Measurements from ENCODE around the gene ZNF397.
A peak's percentile ranks its signal among the peaks of the same experiment; 100 is the strongest.
"Not testable (repeated sequence)": the region's sequence is repeated elsewhere in the genome, so short reads cannot be mapped to it uniquely, and the experiment has no call there.

The ZNF397 gene

DNA sequence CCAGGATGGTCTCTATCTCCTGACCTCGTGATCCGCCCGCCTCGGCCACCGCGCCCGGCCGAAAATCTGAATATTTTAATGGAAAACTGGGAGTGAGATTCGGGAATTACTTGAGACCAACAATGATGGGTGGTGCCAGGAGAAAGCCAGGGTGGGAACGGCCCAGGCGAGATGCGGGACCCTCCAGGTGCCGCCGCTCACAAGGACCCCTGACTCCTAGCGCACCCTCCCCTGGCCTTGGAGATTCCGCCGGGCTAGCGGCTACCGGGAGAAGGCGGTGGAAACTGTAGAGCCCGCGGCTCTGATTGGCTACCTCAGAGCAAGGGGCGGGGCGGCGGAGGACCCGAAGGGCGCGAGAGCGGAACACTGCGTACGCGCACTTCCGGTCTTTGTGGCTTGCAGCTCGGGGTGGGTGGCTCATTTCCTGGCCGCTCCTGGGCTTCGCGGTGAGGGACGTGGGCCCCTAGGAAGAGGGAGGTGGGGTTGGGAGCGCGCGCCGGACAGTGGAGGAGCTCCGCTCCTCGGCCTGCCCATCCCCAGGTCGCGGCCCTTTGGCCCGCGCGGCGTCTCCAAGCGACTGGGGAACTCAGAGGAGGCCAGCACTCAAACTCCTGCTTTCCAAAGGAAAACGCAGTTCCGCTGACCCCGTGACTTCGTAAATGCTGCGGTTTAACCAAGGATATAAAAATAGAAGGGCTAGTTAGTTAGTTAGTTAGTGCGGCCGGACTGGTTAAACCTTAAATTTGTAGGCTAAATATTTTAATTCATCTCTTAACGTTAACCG lies at the start of gene ZNF397:
ZNF397 (plus strand) TSS at position 371 of the 784 bp plus-strand sequence. CDS start 1,437 bp downstream, outside the sequence.
- peak within 1 kb of the TSS; percentile 77 for H3K4me3 ChIP-seq (ENCODE audit: low read depth, low read length)
- peak; percentile 85 for DNase-seq (ENCODE audit: low read depth)

DNA sequence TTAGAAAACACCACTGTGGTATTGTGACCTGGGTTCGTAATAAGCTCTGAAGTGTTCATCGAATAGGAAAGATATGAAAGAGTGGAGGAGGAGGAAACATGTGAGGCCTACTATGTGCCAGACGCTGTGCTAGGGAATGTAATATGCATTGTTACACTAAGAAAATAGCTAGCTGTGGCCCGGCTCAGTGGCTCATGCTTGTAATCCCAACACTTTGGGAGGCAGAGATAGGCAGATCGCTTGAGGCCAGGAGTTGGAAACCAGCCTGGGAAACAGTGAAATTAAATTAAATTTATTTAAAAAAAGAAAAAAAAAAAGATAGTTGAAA lies 49.2 kb upstream of the ZNF397 start:
- DNase-seq (ENCODE audit: low read depth): no peak
- H3K4me3 ChIP-seq (ENCODE audit: low read depth, low read length): no peak overlapping the region

DNA sequence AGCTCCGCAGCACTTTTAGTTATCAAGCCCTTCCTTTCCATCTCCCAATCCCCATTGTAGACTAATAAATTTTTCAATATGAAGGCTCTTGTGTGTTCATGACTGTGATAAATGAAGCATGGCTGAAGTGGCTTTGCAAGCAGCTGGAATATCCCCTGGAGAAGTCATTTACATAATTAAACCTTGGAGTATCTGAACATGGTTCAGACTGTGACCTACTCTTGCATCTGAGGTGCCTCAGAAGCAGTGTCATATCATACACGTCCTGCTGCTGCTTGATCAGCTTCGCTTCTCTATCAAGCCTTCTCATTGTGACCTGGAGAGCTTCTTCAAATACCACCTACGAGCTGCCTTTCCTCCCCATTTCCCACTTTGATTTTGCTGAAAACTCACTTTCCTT lies 48.4 kb upstream of the ZNF397 start:
- no peak for DNase-seq (ENCODE audit: low read depth)

DNA sequence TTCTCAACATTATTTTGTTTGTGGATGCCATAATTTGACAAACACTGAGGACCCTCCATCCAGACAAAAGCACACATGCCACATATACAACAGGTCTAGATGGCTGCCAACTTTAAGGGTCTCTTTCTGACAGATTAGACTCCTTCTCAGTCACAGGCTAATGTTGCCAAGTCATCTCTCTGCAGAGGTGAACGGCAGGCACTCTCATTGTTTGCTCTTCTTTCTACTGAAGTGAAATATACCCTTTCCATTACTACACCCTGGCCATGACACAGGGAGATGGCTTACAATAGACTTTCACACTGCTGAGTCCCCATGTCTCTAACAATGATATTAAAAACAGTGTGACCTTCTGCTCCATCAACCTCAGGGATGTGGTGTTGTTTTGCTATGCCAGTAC lies 47.5 kb upstream of the ZNF397 start:
- DNase-seq (ENCODE audit: low read depth): no peak
- no peak overlapping the region for H3K4me3 ChIP-seq (ENCODE audit: low read depth, low read length)

More for the DNA sequence above, 48.4 kb upstream of the ZNF397 start:
- H3K4me3 ChIP-seq (ENCODE audit: low read depth, low read length): no peak overlapping the region

DNA sequence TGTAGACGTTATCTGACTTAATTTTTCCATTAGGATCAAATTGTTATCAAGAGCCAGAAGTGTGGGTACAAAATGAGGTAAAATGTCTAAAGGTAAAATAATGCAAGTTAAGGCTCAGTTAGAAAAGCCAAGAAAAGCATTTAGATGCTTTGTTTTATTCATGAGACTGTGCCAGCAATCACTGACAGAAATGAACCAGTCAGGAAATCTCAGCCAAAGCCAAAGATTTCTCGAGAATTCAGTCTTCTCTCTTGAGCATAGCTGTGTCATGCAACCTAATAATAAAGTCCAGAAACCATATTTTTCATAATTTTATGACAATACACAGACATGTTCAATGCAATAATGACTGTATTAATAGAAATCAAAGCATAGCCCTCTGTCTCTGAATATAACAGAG lies 43.5 kb upstream of the ZNF397 start:
- H3K4me3 ChIP-seq (ENCODE audit: low read depth, low read length): no peak overlapping the region

DNA sequence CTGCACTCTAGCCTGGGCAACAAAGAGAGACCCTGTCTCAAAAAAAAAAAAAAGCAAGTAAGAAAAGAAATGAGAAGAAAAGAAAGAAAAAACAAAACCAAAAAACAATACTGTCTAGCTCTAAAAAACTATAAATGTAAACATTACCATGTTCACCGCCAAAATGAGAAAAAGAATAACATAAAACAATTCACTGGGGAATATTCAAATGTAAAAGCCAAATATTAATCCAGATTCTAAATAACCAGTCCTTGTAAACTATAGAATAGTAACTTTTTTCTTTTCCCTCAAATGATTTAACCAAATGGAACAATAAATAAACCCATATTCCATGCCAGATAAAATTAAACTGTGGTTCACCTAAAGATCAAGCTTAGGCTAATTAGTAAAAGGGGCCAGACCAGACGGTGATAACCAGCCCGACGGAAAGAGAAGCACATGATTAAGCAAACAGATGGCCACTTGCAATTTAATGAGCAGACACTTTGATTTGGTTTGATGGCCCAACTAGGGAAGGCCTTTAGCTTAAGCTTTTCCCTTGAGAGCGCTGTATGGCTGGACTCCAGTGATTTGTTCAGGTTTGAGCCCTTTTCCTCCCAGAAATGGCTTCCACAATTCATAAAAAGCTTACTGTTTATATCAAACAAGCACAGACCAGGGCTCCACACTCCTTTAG lies 39.4 kb upstream of the ZNF397 start:
- DNase-seq (ENCODE audit: low read depth): no peak
- H3K4me3 ChIP-seq (ENCODE audit: low read depth, low read length): no peak overlapping the region

More for the DNA sequence above, 43.5 kb upstream of the ZNF397 start:
- no peak for DNase-seq (ENCODE audit: low read depth)

DNA sequence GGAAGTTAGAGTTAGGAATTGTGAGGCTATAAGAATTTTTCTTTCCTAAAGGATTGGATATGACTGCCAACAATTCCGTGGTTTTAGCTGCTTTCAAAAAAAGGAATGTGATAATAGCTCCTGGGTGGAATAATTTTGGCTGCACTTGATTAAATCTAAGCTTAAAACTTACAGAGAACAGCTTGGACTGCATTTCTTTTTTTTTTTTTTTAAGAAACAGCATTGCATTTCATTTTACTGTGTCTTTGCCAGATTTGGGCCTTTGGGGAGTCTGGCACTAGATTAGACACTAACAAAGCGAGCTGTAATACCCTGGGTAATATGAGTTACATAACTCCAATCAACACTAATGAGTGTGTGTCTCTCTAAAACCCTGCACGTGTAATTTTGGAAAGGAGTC lies 37.8 kb upstream of the ZNF397 start:
- no peak for DNase-seq (ENCODE audit: low read depth)
- H3K4me3 ChIP-seq (ENCODE audit: low read depth, low read length): no peak overlapping the region

DNA sequence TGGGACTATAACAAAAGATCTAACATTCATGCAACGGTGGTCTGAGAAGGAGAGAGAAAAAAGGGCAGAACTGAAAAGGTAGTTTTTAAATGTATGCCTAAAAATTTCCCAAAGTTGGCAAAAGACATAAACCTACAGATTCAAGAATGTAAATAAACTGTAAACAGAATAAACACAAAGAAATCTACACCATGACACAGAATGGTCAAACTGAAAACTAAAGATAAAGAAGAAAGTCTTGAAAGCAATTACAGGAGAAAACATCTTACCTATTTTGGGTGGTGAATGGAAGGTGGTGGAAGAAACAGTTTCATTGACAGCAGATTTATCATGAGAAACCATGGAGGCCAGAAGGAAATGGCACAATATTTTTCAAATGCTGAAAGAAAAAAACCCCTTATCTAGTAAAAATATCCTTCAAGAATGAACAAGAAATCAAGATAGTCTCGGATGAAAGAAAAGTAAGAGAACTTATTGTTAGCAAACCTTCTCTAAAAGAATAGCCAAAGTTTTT lies 35.6 kb upstream of the ZNF397 start:
- no peak overlapping the region for H3K4me3 ChIP-seq (ENCODE audit: low read depth, low read length)
- DNase-seq (ENCODE audit: low read depth): no peak

DNA sequence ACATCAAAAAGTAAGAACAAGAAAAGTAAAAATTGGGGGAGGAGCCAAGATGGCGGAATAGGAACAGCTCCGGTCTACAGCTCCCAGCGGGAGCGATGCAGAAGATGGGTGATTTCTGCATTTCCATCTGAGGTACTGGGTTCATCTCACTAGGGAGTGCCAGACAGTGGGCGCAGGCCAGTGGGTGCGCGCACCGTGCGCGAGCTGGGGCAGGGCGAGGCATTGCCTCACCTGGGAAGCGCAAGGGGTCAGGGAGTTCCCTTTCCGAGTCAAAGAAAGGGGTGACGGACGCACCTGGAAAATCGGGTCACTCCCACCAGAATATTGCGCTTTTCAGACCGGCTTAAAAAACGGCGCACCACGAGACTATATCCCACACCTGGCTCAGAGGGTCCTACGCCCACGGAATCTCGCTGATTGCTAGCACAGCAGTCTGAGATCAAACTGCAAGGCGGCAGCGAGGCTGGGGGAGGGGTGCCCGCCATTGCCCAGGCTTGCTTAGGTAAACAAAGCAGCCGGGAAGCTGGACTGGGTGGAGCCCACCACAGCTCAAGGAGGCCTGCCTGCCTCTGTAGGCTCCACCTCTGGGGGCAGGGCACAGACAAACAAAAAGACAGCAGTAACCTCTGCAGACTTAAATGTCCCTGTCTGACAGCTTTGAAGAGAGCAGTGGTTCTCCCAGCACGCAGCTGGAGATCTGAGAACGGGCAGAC lies 34.9 kb upstream of the ZNF397 start:
- not testable (repeated sequence) for H3K4me3 ChIP-seq (ENCODE audit: low read depth, low read length); DNase-seq (ENCODE audit: low read depth)

DNA sequence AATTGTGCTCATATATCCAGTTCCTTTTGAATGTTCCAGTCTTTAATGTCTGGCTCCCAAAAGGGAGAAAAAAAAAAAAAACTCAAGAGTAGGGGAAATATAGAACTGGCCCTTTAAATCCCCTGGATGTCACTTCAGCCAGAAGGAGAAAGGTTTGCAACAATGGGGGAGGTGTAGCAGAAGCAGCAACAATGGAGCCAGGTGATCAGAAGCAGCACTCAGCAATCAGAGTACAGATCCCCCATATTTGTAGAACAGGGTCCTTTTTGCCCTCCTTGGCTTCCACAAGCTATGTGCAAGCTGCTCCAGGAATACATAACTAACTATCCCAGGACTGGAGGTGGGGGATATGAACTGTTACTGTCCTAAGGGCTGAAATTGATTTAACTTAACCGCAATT lies 25.8 kb upstream of the ZNF397 start:
- DNase-seq (ENCODE audit: low read depth): no peak

DNA sequence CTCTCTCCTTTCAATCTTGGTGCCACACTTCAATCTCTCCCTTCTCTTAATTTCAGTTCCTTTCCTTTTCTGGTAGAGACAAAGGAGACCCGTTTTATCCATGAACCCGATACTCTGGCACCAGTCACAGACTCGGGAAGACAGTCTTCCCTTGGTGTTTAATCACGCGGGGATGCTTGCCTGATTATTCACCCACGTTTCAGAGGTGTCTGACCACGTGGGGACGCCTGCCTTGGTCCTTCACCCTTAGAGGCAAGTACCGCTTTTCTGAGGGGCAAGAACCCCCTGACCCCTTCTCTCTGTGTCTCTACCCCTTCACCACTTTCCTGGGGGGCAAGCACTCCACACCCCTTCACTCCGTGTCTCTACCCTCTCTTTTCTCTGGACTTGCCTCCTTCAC lies 24.2 kb upstream of the ZNF397 start:
- not testable (repeated sequence) for DNase-seq (ENCODE audit: low read depth); H3K4me3 ChIP-seq (ENCODE audit: low read depth, low read length)

More for the DNA sequence above, 25.8 kb upstream of the ZNF397 start:
- H3K4me3 ChIP-seq (ENCODE audit: low read depth, low read length): no peak overlapping the region

DNA sequence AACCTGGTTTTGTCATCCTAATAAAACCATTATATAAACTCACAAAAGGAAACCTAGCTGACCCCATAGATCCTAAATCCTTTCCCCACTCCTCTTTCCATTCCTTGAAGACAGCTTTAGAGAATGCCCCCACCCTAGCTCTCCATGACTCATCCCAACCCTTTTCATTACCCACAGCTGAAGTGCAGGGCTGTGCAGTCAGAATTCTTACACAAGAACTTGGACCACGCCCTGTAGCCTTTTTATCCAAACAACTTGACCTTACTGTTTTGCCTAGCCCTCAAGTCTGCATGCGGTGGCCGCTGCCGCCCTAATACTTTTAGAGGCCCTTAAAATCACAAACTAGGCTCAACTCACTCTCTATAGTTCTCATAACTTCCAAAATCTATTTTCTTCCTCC lies 21.5 kb upstream of the ZNF397 start:
- not testable (repeated sequence) for H3K4me3 ChIP-seq (ENCODE audit: low read depth, low read length); DNase-seq (ENCODE audit: low read depth)

DNA sequence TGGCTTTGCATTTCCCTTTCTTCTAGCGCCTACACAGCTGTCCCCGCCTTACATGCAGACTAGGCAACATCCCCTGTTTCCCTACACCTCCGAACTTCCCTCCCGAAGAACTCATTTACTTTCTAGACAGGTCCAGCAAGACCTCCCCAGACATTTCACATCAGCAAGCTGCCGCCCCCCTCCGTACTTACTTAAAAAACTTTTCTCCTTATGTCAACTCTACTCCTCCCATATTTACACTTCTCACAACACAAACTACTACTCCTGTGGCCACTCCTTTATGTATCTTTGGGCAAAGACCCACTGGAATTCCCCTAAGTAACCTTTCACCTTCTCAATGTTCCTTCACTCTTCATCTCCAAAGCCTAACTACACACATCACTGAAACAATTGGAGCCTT lies 20.4 kb upstream of the ZNF397 start:
- H3K4me3 ChIP-seq (ENCODE audit: low read depth, low read length): no peak overlapping the region
- DNase-seq (ENCODE audit: low read depth): no peak

DNA sequence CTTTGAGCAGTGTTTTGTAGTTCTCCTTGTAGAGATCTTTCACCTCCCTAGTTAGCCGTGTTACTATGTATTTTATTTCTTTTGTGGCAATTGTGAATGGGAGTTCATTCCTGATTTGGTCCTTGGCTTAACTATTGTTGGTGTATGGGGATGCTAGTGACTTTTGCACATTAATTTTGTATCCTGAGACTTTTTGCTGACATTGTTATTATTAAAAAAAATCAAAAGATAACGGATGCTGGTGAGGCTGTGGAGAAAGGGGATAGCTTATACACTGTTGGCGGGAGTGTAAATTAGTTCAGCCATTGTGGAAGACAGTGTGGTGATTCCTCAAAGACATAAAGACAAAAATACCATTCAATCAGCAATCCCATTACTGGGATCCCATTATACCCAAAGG lies 17.0 kb upstream of the ZNF397 start:
- DNase-seq (ENCODE audit: low read depth): no peak
- H3K4me3 ChIP-seq (ENCODE audit: low read depth, low read length): no peak overlapping the region

DNA sequence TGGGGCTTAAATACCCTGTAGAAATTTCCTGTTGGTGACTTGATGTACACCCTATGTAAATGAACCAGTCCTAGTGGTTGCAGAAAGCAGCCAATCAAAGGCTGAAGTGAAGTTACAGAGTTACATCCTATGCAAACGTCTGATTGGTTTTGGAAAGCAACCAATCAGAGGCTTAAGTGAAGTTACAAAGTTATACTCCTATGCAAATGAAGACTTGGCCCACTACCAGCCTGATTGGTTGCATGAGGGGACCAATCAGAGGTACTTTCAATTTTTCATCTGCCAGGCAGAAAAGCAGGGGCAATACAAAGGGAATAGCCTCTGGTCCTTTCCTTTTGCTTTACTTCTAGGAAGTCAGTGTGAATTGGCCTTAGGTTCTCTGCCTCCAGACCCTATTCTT lies 13.6 kb upstream of the ZNF397 start:
- no peak for DNase-seq (ENCODE audit: low read depth)
- no peak overlapping the region for H3K4me3 ChIP-seq (ENCODE audit: low read depth, low read length)

DNA sequence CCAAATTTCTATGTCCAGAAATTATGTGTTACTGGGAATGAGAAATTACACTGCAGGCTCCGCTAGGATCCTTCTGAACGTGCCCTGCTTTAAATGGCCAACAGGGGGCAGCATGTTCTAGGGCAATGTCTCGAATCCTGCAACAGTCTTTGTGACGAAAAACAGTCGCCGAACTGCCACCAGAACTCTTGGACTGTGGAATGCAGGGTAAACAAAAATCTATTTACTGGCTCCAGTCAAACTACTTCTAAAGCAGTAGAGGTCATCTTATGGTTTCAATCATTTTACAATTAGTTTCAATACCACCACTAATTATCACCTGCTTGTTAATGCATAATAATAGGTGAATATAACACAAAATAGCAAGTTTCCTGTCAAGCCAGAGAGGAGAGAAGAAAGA lies 9.8 kb upstream of the ZNF397 start:
- peak; percentile 16 for DNase-seq (ENCODE audit: low read depth)
- H3K4me3 ChIP-seq (ENCODE audit: low read depth, low read length): peak overlapping the region; percentile 13

DNA sequence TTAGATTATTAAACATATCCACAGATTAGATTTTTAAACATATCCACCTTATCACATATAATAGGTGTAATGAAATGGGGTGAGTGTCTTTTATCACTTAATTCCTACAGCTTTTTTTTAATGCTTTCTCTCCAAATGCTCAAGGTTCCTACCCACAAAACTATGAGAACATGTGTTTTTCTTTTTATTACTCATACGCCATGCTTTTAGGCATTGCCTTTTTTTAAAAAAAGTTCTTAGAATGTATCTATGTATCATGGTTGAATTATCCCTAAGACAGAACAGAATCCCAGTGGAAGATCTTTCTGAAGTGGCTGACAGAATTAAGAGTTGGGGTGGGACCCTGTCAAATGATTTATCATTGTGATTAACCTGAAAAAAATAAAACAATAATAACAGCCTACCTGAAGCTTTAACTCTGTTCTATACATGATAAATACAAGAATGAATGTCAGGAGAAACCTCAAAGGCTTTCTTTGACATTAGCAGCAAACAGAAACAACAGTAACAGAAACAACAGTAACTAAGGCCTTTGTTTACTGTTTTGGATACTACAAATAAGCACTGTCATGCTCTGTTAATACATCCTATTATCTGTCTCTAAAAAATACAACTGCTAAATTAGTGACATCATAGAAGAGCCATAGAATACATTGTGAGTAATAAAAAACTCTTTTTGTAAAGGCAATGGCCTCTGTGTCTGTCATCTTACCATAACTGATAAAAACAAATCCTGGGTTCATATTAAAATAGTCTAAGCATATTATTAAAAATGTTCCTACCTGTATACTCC lies 4.1 kb upstream of the ZNF397 start:
- H3K4me3 ChIP-seq (ENCODE audit: low read depth, low read length): no peak overlapping the region
- DNase-seq (ENCODE audit: low read depth): no peak

DNA sequence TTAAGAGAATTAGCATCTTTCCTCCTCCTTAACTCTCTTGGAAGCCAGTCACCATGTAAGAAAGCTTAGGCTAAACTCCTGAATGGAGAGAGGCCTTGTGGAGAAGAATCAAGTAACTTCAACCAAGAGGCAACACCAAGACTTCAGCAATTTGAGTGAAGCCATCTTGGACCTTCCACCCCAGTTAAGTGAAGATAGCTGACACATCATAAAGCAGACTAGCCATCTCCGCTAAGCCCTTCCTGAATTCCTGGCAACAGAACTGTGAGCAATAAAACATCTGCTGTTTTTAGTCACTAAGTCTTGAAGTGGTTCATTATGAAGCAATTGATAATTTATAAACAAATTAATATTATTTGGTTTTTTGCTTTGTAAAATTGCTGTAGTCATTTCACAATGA lies 1.5 kb upstream of the ZNF397 start:
- H3K4me3 ChIP-seq (ENCODE audit: low read depth, low read length): no peak overlapping the region
- no peak for DNase-seq (ENCODE audit: low read depth)

DNA sequence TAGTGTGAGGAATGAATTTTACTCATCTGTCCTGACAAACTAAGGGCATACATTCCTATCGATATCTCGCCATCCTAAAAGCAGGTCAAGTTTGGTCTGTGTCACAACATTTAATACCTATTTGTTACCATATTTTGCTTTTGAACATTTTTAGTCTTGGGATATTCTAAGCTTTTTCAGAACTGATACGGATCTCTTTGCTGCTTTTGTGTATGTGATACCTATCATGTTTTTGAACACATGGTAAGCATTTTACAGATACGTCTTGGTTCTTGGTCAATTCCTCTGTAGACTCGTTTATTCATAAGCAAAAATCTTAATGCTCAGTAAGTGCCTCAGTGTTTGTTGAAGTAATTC lies 592 bp downstream of the ZNF397 start:
- DNase-seq (ENCODE audit: low read depth): no peak
- H3K4me3 ChIP-seq (ENCODE audit: low read depth, low read length): peak overlapping the region; percentile 77

DNA sequence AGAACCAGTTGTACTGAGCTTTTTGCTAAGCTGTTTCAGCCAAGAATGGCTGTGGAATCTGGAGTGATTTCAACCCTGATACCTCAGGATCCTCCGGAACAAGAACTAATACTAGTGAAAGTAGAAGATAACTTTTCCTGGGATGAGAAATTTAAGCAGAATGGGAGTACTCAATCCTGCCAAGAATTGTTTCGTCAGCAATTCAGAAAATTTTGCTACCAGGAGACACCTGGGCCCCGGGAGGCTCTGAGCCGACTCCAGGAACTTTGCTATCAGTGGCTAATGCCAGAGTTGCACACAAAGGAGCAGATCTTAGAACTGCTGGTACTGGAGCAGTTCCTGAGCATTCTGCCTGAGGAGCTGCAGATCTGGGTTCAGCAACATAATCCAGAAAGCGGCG lies 1.6 kb downstream of the ZNF397 start:
- H3K4me3 ChIP-seq (ENCODE audit: low read depth, low read length): no peak overlapping the region
- no peak for DNase-seq (ENCODE audit: low read depth)
